NCI-H69 (cell line): ENCODE results near the gene GNG5.
"Not testable (repeated sequence)": the region's sequence is repeated elsewhere in the genome, so short reads cannot be mapped to it uniquely, and the experiment has no call there.

ENCODE experiments used
- DNase-seq: peaks from one replicate; lab custom pipeline; 2025; lab: John Stamatoyannopoulos, UW

The GNG5 gene

GRCh38 chr1:84488107-84488506 is 18.3 kb downstream of the GNG5 start:
- DNase-seq, result no peak

DNA sequence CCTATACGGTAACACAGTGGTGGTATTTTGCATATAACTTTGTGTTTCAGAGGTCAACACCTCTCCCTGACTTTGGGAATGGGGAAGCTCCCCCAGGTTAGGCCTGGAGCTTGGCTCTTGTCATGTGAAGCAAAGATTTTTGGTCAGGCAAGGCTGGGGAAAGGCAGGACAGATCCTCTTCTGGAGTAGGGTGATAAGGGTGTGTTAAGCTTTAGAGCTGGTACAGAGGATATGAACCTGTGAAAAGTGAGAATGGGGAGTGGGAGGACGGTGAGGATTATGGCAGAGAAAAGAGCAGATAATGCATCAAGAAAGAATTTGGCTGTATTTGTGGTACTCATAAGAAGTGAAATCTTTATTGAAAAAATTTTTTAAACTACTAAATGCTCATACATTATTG is 25.1 kb downstream of the GNG5 start:
- no peak for DNase-seq

DNA sequence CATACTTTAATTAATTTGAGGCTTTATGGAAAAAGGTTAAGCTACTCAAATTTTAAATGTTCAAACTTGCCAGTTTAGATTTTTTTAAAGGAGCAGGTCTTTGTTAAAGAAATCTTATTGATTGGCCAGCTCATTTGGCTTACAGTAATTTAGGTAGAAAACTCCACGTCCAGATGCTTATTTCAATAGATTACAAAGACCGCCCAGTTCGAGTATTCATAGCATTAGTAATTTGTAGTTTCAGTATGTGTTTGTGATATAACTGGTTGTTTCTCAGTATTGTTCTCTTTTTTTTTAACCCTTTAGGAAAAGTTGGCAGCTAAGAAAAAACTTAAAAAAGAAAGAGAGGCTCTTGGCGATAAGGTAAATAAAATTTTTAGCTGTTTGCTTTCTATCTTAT is 25.7 kb downstream of the GNG5 start:
- no peak for DNase-seq

GRCh38 chr1:84479998-84480397 is 26.4 kb downstream of the GNG5 start:
- DNase-seq, result peak; percentile 0

DNA sequence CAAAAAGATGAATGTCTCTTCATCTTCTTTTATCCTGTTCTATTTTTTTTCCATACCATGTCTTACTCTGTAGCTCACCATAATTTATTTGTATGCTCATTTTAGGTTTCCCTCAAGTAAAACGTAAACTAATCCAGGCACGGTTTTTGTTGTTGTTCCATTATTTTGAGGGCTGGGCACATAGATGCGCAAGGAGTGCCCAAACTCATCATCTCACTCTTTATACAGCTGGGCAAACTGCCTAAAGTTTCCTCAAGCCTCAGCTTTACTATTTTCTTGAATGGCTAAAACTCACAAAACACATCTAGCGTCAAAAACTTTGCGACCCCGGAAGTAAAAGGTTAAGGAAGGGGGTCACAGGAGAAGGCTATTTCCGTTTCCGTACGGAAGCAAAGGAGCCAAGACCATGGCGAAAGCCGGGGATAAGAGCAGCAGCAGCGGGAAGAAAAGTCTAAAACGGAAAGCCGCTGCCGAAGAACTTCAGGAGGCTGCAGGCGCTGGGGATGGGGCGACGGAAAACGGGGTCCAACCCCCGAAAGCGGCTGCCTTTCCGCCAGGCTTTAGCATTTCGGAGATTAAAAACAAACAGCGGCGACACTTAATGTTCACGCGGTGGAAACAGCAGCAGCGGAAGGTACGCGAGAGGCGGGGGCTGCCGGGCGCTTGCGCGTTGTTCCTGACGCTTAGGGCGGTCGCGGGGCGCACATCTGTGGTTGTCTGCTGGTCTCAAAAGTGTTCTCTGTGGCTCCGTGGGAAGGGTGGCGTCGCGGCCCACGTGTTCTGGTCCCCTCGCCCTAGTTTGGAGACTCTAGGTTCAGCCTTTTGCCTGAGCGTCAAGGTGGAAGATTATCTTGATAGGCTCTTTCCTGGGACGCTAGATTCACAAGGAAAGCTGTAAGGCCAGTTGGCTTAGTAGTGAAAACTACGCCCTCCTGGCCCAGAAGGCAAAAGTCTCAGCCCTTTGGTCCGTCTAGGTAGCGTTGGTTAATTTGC is 27.2 kb downstream of the GNG5 start, which contains the start of gene RPF1:
Gene RPF1, plus strand, starts transcription at position 391 of the 993 bp plus-strand sequence. Its CDS starts 16 bp downstream, at position 407.
- peak; percentile 85 for DNase-seq

GRCh38 chr1:84476225-84476624 is 30.2 kb downstream of the GNG5 start:
- no peak for DNase-seq

DNA sequence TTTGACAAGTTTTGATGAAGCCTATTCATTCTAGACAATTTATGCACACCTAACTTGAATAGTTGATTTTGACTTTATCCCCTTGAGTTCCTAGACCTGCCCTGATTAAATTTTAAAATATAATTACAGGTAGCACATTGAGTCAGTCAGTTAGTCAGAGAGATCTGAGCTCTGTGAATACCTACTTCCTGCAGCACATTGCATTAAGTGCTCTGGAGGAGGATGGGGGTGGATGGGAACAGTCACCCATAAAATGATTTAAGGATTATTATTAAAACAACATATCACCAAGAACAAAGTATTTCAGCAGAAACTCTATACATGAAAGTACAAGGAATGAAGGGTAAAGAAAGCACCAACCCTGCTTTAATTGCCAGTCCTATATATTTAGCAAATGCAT is 39.1 kb downstream of the GNG5 start:
- DNase-seq, result no peak

DNA sequence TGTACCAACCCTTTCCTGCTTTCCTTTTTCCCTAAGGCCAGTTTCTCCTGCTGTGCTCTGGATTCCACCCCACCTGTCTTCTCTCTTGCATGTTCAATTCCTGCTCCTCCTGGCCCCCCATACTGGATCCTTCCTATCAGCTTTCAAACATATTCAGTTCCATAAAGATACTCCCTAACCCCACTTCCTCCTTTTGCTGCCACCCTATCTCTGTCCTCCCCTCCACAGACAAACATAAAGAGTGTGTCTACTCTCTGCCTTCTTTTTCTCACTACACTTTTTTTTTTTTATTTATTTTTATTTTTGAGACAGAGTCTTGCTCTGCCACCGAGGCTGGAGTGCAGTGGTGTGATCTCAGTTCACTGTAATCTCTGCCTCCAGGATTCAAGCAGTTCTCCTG is 44.3 kb downstream of the GNG5 start:
- no peak for DNase-seq

DNA sequence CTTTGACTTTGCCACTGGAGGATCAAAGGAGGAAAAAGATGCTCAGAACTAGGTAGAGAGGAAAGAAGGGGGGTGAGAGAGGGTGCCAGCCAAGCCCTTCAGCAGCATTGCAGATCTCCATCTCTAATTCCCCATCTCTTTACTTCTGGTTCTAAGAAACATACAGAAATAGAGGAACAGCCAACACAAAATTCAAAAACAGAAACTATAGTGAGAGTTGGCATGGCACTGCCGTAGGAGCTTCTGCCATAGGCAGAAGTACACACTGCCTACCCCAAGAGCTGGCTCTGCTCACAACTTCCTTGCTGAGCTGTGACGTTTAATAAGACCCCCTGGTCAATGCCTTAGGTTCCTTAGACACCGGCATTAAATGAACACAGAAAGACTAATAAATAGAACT is 53.9 kb downstream of the GNG5 start:
- DNase-seq, result no peak

DNA sequence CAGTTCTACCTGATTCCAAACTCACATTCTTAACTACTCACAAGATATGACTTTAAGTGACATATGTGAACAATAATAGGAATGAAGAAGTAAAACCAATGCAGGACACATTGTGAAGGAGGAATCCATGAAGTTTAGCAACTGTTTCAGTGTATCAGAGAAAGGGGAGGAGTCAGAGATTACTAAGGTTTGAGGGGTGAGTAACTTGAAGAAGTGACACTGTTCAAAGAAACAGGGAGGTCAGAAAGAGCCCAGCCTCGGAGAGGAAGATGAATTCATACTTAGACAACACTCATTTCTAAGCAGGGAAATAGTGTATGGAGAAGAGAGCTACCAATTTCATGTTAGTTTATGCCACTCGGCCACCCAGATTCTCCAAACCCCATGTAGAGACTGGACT is 55.5 kb downstream of the GNG5 start:
- no peak for DNase-seq

DNA sequence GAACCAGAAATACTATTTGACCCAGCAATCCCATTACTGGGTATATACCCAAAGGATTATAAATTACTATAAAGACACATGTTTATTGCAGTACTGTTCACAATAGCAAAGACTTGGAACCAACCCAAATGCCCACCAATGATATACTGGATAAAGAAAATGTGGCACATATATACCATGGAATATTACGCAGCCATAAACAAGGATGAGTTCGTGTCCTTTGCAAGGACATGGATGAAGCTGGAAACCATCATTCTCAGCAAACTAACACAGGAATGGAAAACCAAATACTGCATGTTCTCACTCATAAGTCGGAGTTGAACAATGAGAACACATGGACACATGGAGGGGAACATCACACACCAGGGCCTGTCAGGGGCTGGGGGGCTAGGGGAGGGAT is 57.7 kb downstream of the GNG5 start:
- not testable (repeated sequence) for DNase-seq
